Suprapubic skin (tissue), 4 donors: Measurements from ENCODE around the gene PLXNA2.

Experiments used
- CTCF ChIP-seq, 2 donors: fragments of 200-600 bp in 1 of 2; fragments of 450-650 bp in 1 of 2; sonication (generic) in 1 of 2; IDR thresholded peaks; one replicate each; pipeline ENCODE4 v1.5.1; 2016 to 2019; ENCODE audit warnings: antibody characterized with exemption in 2 of 2, mild to moderate bottlenecking in 1 of 2, moderate library complexity in 1 of 2
- EP300 ChIP-seq: sonication (generic); formaldehyde crosslinking; IDR thresholded peaks from one replicate; pipeline ENCODE4 v1.6.1; 2017; ENCODE audit warnings: antibody characterized with exemption
- POLR2A ChIP-seq, 2 donors: fragments of 450-650 bp; IDR thresholded peaks; one replicate each; pipeline ENCODE4 v1.6.1; 2017; ENCODE audit warnings: antibody characterized with exemption in 2 of 2, mild to moderate bottlenecking in 2 of 2, moderate library complexity in 2 of 2
- POLR2AphosphoS5 ChIP-seq, 3 donors: sonication (generic); formaldehyde crosslinking; IDR thresholded peaks; one replicate each; pipeline ENCODE4 v1.6.1; 2017; ENCODE audit warnings: antibody characterized with exemption in 3 of 3

- no peak for TF ChIP-seq POLR2AphosphoS5 (IDR thresholded peaks at IDR 0.05)
- TF ChIP-seq CTCF (IDR thresholded peaks at IDR 0.05), result no peak
- no peak for TF ChIP-seq POLR2A (IDR thresholded peaks at IDR 0.05)
- TF ChIP-seq EP300, result no peak
Measured at GRCh38 chr1:207984831-207985572, 259.2 kb downstream of the PLXNA2 start.
